Left lung (tissue), 10 donors: ENCODE data around the gene NEBL. TPM values are rescaled to one million over a fixed set of nuclear protein-coding genes. Genes with fewer than 3 reads are reported as not detected.
A peak's percentile ranks its signal among the peaks of the same experiment; 100 is the strongest.

Experiments used
- ATAC-seq: fragments of 200-7000 bp; cut with Tn5 transposase; one replicate; pipeline ENCODE4 v1.9.1; 2020; ENCODE audit warnings: moderate library complexity
- DNase-seq, 4 donors: peaks; one replicate each; pipeline ENCODE4 v3.0.0-alpha.2; 2013 to 2020
- H3K27ac ChIP-seq, 2 donors: fragments of 200-600 bp; sonication (generic) in 1 of 2; one replicate each; pipeline versions ENCODE4 v1.5.0 to v1.8.0; 2020 to 2021
- H3K27me3 ChIP-seq, 2 donors: fragments of 200-600 bp; sonication (generic) in 1 of 2; one replicate each; pipeline versions ENCODE4 v1.5.0 to v1.8.0; 2020 to 2021
- H3K36me3 ChIP-seq, 2 donors: fragments of 200-600 bp; sonication (generic) in 1 of 2; one replicate each; pipeline versions ENCODE4 v1.5.0 to v1.8.0; 2020 to 2021
- H3K4me1 ChIP-seq, 2 donors: fragments of 200-600 bp; one replicate each; pipeline ENCODE4 v1.8.0; 2021
- H3K4me3 ChIP-seq, 2 donors: fragments of 200-600 bp; sonication (generic) in 1 of 2; one replicate each; pipeline versions ENCODE4 v1.5.0 to v1.8.0; 2020 to 2021; ENCODE audit warnings: mild to moderate bottlenecking in 1 of 2
- H3K9me3 ChIP-seq, 2 donors: fragments of 200-600 bp; sonication (generic) in 1 of 2; one replicate each; pipeline versions ENCODE4 v1.5.0 to v1.8.0; 2020 to 2021
- CTCF ChIP-seq, 2 donors: fragments of 200-600 bp; sonication (generic) in 1 of 2; IDR thresholded peaks; one replicate each; pipeline versions ENCODE4 v1.5.0 to v1.8.0; 2021; ENCODE audit warnings: antibody characterized with exemption in 2 of 2
- intact Hi-C, 2 donors: fragments of 100-400 bp; cut with DNase I; formaldehyde crosslinking; loops; one replicate each; pipeline versions ENCODE4 v1.11.2 to v1.14.2; 2022
- polyA plus RNA-seq, 6 donors: library from polyadenylated mRNA; unstranded; fragments of 120-200 nt; gene quantifications; one replicate each; pipeline ENCODE4 v1.2.1, GENCODE V29; 2013; ENCODE audit not compliant: insufficient read length in 6 of 6
- total RNA-seq, 2 donors: library from RNA; stranded (reverse); fragmentation: NEBNext Ultra II Directional; extraction: Animal tissue kit (Norgen Biotek cat#: 25700); gene quantifications; one replicate each; pipeline ENCODE4 v1.2.1, GENCODE V29; 2021
- donor health status: DM: no; HTN: yes; CAD: no.
- donor health status: DM: no; HTN: no; CAD: no.

NEBL gene
- total and polyA plus RNA-seq, 8 donors, result 14.0 to 65.9 (median 20.2) TPM

GRCh38 chr10:20888620-20889330, 8.3 kb downstream of the NEBL start:
- Histone ChIP-seq H3K9me3 (no peaks in the 10 kb centered on the region), H3K4me1 (no peaks in the 10 kb centered on the region), H3K36me3 (no peaks in the 10 kb centered on the region), H3K27ac (no peak overlapping the region), H3K4me3 (no peak overlapping the region), H3K27me3 (no peaks in the 10 kb centered on the region)
- ATAC-seq (no peak), DNase-seq (no peak)
- no peak for TF ChIP-seq CTCF (IDR thresholded peaks at IDR 0.05)
- intact Hi-C loops, result no loop called here

GRCh38 chr10:20887706-20888555, 9.2 kb downstream of the NEBL start:
- no peak for ATAC-seq
- Histone ChIP-seq H3K27me3 (no peaks in the 10 kb centered on the region), H3K36me3 (no peaks in the 10 kb centered on the region), H3K27ac (no peak overlapping the region), H3K9me3 (no peaks in the 10 kb centered on the region), H3K4me1 (no peaks in the 10 kb centered on the region), H3K4me3 (no peak overlapping the region)
- DNase-seq, result no peak
- intact Hi-C loops, result no loop called here
- TF ChIP-seq CTCF (IDR thresholded peaks at IDR 0.05), result no peak

GRCh38 chr10:20885678-20886077, 11.4 kb downstream of the NEBL start:
- DNase-seq, result no peak
- intact Hi-C loops, result no loop called here
- peak; percentile 83 for ATAC-seq
- no peak for TF ChIP-seq CTCF (IDR thresholded peaks at IDR 0.05)
- no peak overlapping the region for H3K4me3 ChIP-seq
- H3K27ac ChIP-seq, result no peak overlapping the region
- no peaks in the 10 kb centered on the region for H3K4me1 ChIP-seq
- no peaks in the 10 kb centered on the region for H3K9me3 ChIP-seq
- no peaks in the 10 kb centered on the region for H3K36me3 ChIP-seq
- no peaks in the 10 kb centered on the region for H3K27me3 ChIP-seq

GRCh38 chr10:20883552-20883951, 13.6 kb downstream of the NEBL start:
- DNase-seq, result no peak
- no peak for TF ChIP-seq CTCF (IDR thresholded peaks at IDR 0.05)
- intact Hi-C loops, result no loop called here
- no peaks in the 10 kb centered on the region for H3K36me3 ChIP-seq
- no peaks in the 10 kb centered on the region for H3K4me1 ChIP-seq
- H3K27me3 ChIP-seq, result no peaks in the 10 kb centered on the region
- ATAC-seq, result no peak
- H3K9me3 ChIP-seq, result no peaks in the 10 kb centered on the region
- no peak overlapping the region for H3K4me3 ChIP-seq
- no peak overlapping the region for H3K27ac ChIP-seq

GRCh38 chr10:20882091-20882490, 15.0 kb downstream of the NEBL start:
- Histone ChIP-seq H3K4me1 (no peaks in the 10 kb centered on the region), H3K4me3 (no peak overlapping the region), H3K27me3 (no peaks in the 10 kb centered on the region), H3K27ac (no peak overlapping the region), H3K36me3 (no peaks in the 10 kb centered on the region), H3K9me3 (no peaks in the 10 kb centered on the region)
- ATAC-seq (no peak), DNase-seq (no peak)
- intact Hi-C loops, result no loop called here
- TF ChIP-seq CTCF (IDR thresholded peaks at IDR 0.05), result no peak
